Lower leg skin (tissue), 3 donors: ENCODE measurements around the gene CHST15.

Source experiments
- CTCF ChIP-seq, 3 donors: fragments of 450-650 bp; IDR thresholded peaks; one replicate each; pipeline ENCODE4 v1.5.1; 2016; ENCODE audit warnings: antibody characterized with exemption in 3 of 3, mild to moderate bottlenecking in 3 of 3, moderate library complexity in 2 of 3
- POLR2A ChIP-seq, 2 donors: fragments of 450-650 bp; IDR thresholded peaks; one replicate each; pipeline ENCODE4 v1.6.1; 2016 to 2017; ENCODE audit warnings: antibody characterized with exemption in 2 of 2, mild to moderate bottlenecking in 1 of 2, moderate library complexity in 1 of 2

GRCh38 chr10:124073978-124074377 lies 19.4 kb downstream of the CHST15 start:
- no peak for TF ChIP-seq CTCF (IDR thresholded peaks at IDR 0.05)
- TF ChIP-seq POLR2A (IDR thresholded peaks at IDR 0.05): no peak
